Measurements from ENCODE around the gene SGF29.
"Not testable (repeated sequence)": the region's sequence is repeated elsewhere in the genome, so short reads cannot be mapped to it uniquely, and the experiment has no call there.

Gene SGF29

DNA sequence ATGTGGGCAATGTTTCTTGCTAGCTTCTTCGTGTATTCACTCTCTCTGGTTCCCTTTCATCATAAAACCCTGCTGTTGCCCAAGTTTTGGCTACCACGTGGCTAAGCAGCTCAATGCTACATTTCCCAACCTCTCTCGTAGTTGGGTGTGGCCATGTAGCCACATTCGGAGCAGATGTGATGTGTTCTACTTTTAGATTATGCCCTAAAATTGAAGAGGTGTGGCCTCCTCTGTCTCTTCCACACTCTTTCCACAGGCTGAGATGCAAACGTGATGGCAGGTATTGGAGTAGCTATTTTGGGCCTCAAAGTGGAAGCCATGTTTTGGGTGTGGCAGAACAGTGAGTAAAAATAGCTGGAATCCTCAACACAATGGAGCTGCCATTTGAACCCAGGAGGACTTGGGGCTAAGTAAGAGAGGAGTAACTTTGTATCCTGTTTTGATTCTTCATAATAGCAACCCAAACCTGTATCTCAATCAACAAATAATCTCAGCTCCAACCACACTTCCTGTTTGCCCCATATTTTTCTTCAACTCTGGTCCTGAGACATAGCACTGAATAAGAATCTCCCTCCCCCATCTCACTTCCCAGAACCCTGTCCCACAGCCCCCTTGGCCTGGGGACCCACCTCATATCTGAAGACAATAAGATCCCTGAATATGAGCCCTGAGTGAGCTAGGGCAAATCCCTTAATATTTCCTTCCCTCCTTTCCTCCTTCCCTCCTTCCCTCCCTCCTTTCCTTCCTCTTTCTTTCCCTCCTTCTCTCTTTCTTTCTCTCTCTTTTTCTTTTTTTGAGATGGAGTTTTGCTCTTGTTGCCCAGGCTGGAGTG is 19.0 kb upstream of the SGF29 start:
- no peak for DNase-seq

DNA sequence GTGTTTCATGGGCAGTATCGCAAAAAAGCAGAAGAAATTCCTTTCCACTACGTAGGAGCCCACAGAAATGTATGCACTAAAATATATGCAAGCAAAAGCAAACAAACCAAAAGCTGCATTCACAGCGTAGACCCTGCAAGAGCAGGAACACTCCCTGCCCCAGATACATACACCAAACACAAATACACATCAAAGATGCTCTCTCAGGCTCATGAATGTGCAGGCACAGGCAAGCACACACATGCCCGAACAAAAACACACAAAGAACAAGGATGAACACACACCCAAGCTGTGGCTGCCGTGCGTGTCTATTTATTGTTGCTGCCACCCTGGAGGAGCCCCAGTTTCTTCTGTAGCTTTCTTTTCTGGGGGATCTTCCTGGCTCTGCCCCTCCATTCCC is 16.6 kb upstream of the SGF29 start:
- no peak for DNase-seq

DNA sequence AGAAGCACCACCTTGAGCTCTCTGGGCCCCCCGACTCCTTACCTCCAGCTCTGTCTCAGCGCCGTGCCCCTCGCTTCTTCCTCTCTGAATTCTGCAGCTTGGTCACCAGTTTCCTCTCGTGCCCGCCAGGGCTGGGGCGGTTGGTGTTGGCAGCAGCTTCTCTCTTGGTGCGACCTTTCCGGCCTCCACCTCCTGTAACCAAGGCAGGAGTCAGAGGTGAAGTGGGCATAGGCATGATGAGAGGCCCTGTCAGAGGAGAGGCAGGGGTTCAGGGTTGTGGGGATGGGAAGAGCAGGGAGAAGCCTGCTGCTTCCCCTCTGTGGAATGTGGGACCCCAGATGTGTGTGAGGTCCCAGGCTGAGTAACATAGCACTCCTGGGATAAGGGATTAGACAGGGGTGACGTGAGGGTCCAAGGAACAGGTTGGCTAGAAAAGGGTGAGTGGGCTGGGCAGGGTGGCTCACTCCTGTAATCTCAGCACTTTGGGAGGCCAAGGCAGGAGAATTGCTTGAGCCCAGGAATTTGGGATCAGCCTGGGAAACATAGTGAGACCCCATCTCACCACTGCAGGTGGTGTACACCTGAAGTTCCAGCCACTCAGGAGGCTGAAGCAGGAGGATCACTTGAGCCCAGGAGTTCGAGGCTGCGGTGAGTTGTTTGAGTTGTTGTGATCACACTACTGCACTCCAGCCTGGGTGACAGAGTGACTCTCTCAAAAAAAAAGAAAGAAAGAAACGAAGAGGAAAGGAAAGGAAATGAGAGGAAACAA is 15.6 kb upstream of the SGF29 start:
- no peak for DNase-seq

GRCh38 chr16:28538733-28539596 is 14.8 kb upstream of the SGF29 start, which contains the start of gene NUPR1:
NUPR1 (minus strand) TSS chr16:28538974; CDS start chr16:28538907, 67 bp downstream.
- no peak for DNase-seq

- DNase-seq = no peak
Measured at GRCh38 chr16:28540346-28540745, 13.4 kb upstream of the SGF29 start.

DNA sequence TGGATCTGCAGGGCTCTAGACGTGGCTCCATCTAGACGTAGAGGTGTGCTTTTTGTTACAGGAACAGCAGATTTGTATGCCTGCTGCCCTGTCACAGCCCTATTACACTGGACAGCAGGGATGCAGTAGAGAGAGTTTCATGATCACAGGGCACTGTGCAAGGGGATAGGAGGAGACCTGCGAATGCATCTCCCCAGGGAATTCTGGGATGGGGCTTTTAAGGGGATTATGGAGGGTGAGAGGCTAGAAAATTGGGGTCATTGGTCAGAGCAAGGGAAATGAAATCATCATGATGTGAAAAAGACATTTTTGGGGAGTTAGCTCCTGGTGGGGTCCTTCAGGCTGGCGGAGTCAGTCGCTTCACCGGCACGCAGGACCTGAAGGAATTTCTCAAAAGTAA is 11.1 kb upstream of the SGF29 start:
- no peak for DNase-seq

DNA sequence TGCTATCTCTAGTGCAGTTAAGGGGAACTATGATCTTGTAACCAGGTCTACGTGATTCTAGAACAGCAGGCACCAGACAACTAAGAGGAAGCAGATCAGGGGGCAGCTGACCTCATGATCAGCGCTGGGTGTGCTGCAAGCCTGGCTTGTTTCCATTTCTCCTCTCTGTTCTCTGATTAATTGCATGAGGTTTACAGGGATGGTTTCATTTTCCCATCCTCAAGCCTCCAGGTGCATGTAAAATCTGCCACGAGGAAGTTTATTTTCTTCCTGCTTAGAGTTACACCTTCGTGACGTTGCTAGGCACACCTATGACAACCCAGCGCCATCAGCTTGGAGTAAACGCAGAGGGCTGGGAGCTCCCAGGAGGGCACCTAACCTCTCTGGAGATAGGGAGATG is 10.6 kb upstream of the SGF29 start:
- no peak for DNase-seq

DNA sequence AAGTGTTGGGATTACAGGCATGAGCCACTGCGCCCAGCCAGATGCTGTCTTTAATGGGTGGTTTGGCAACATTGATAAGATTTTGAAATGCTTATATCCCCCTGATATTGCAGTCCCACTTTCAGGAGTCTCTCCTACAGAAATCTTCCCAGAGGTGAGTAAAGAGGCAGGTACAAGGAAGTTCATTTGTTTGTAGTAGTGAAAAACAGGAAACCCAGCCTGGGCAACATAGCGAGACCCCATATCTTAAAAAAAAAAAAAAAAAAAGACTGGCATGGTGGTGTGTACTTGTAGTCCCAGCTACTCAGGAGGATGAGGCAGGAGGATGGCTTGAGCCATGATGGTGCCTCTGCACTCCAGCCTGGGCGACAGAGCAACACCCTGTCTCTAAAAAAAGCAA is 8.7 kb upstream of the SGF29 start:
- no peak for DNase-seq

- not testable (repeated sequence) for DNase-seq
Measured at GRCh38 chr16:28545964-28546363, 7.8 kb upstream of the SGF29 start.

GRCh38 chr16:28546626-28547025 is 7.1 kb upstream of the SGF29 start:
- DNase-seq = no peak

DNA sequence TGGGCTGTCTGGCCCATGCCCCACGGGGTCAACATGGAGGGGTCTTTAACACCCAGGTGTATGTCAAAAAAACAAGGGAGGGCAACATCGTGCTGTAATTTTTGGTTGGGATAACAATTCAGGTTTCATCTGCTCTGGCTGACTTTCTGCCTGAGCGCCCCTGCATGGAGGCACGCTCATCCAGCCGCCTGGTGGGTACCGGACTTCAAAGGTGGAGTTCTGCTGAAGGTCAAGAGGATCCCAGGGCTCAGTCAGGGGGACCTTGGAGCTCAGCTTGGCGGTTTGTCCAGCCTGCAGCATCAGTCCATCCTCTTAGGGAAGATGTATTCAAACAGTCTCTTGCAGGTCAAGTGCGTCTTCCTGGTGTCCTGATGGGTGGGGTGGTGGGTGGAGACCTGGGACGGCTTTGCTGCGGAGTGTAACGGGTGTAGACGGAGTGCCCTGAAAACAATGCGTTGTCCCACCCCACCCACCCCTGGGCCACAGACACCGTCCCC is 5.4 kb upstream of the SGF29 start:
- DNase-seq = no peak

GRCh38 chr16:28549301-28549899 is 4.3 kb upstream of the SGF29 start:
- DNase-seq = no peak

DNA sequence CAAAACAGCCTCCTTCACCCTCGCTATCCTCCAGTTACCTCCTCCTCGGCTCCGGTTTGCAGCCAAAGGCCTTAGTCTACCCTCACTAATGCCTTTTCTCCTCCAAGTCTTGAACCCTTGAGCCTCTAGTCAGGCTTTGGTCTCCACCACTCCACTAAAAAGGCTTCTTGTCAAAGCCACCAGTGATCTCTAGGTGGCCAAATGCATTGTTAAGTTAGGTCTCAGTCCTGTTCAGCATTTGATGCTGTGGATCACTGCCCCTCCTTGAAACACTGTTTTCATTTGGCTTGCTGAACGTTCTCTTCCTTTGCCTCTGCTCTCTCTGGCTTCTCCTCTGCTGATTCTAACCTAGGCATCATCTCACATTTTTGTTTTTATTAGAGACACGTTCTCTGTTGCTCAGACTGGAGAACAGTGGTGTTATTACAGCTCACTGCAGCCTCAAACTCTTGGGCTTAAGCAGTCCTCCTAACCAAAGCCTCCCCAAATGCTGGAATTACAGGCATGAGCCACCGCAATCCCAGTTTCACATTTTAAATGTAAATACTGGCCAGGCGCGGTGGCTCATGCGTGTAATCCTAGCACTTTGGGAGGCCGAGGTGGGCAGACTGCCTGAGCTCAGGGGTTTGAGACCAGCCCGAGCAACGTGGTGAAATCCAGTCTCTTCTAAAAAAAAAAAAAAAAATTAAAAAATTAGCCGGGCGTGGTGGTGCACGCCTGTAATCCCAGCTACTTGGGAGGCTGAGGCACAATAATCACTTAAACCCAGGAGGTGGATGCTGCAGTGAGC is 1.1 kb downstream of the SGF29 start:
- no peak for DNase-seq

DNA sequence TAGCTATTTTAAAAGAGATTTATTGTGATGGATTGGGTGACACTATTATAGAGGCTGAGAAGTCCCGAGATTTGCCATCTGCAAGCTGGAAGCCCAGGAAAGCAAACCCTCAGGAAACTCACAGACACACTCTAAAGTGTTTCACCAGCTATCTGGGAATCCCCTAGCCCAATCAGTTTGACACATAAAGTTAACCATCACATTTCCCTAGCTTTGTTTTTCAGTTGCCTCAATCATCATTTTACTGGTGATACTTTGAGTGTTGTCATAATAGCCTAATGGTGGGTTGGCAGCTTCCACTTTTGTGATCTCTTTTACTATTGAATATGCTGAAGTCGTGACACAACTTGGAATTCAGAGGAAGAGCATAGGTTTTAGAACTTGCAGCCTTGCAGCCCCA is 1.8 kb downstream of the SGF29 start:
- DNase-seq = no peak

DNA sequence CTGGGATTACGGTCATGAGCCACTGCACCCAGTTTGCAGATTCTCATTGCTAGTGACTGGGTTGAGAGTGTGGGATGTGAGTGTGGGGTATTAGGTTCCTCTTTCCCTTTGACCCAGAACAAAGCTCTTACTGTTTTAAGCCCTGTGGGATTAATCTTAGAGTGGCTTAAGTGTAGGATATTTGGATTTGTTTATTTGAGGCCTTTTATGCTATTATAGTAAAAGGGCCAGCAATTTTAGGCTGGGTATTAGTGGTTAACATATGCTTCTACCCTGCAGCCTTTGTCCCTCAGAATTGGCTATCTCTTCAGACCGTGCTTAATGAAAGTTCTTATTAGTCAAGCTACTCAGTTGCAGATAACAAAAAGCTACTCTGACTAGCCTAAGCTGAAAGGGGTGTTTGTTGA is 3.2 kb downstream of the SGF29 start:
- no peak for DNase-seq

DNA sequence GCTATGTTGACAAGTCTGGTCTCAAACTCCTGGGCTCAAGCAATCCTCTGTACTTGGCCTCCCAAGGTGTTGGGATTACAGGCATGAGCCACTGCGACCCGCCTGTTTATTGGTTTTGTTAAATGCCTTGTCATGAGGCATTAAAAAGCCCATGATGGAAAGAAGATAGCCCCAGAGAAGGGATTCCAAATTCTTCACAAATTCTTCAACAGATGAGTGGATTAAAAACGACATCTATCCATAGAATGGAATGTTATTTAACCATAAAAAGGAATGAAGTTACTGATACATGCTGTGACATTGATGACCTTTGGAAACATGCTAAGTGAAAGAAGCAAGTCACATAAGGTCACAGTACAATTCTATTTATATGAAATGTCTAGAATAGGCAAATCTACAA is 4.7 kb downstream of the SGF29 start:
- no peak for DNase-seq

DNA sequence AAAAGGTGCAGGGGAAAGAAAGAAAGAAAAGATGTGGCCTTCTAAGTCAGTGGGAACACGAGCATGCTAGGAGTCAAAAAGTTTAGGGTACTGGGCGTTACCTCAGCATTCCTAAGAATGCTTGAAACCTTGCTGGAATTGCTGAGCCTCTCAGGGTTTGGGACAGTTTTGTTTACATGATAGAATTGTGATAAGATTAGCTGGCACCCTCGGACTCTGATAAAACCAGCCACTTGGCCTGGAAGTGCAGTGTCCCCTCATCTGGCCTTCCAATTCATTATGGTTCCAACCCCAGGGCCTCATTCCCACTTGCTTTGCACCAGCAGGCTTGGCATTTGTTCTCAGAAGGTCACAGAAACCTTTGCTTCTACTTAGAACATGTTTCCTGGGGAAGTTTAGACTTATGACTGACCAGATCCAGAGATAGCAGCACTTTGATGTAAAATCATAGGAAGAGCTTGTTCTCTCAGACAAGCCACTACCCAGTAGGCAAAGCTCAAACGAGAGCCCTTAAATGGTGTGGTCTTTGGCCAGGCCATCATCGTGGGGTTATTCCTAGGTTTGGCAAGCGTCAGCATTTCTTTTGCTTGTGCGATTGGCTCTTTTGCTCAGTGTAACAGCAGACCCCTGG is 8.0 kb downstream of the SGF29 start:
- no peak for DNase-seq

DNA sequence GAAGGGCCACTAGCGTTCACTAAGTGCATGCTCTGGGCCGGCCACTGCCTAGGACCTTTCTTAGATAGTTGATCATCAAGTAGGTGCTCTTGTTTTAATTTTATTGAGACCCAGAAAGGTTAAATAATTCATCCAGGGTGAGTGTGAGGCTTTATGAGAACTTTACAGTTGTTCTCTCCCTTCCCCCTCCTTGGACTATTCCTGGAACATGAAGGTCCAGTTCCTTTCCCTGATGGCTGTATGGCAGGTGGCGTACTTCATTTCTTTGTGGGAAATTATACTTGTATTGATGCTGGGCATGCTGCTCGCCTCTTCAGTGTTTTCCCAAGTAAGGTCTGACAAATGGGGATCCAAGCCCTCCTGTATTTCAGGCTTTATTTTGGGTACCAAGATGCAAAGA is 8.5 kb downstream of the SGF29 start:
- no peak for DNase-seq

DNA sequence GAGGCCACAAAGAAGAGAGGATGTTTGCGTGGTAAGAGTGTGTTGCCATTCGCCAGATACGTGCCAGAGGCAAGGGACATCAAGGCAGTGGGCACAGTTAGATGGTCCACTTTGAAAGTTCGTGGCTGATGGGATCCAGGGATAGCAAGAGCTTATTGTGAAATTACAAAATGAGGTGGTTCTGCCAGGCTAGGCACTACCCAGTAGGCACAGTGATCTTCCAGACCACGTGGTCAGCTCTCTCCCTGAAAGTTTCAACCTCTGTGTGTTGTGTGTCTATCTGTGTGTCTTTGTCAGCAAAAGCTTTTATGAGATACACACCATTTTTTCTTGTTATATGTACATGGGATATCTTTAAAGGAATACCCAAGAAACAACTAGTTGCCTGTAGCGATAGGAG is 9.5 kb downstream of the SGF29 start:
- no peak for DNase-seq

- not testable (repeated sequence) for DNase-seq
Measured at GRCh38 chr16:28566233-28566925, 12.7 kb downstream of the SGF29 start.

GRCh38 chr16:28567292-28567691 is 13.6 kb downstream of the SGF29 start:
- DNase-seq = no peak

All from stimulated activated CD4-positive, alpha-beta T cell treated with anti-CD3 and anti-CD28 coated beads, Interleukin-2, amount 100 ng/mL, for 48 hours (primary cell).